ENCODE results near the gene MYL7. TPM values are rescaled to one million over a fixed set of nuclear protein-coding genes. Genes with fewer than 3 reads are reported as not detected.

MYL7 gene
- total RNA-seq, 2 donors from 2014 or later = not detected

DNA sequence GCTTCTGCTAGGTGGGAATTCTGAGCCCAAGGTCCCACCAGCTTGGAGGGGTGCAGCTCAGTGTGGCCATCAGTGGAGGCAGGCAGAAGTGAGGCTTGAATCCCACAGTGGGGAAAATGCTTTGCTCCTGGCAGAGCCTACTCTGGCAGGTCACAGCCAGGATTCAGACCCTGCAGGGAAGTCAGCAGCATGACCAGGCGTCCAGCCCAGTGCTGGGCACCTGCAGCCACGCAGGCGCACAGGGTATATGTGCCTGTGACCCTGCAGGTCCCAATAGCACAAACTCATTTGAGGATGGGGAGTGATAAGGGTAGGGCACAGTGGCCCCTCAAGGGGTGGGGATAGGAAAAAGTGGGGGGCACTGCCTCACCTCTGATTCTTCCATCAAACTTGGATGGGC is 45.4 kb downstream of the MYL7 start:
- Mint-ChIP-seq H3K36me3 (no peaks in the 10 kb centered on the region), H3K27me3 (peaks cover 0 to 6% of the 10 kb centered on the region in 2 donors), H3K27ac (no peak overlapping the region), H3K9me3 (no peaks in the 10 kb centered on the region), H3K4me3 (no peak overlapping the region), H3K4me1 (ENCODE audit: low read depth in 2 of 2) (peaks cover 0 to 4% of the 10 kb centered on the region in 2 donors)
- ATAC-seq = peak in 1 of 2 donors; percentile 31
- peak; percentile 47 for DNase-seq (ENCODE audit: low spot score)

GRCh38 chr7:44094883-44095592 is 46.1 kb downstream of the MYL7 start:
- ATAC-seq (no peak), DNase-seq (ENCODE audit: low spot score) (no peak)
- H3K4me1 Mint-ChIP-seq (ENCODE audit: low read depth in 2 of 2) = peaks cover 0 to 4% of the 10 kb centered on the region in 2 donors
- peaks cover 0 to 7% of the 10 kb centered on the region in 2 donors for H3K27me3 Mint-ChIP-seq
- H3K27ac Mint-ChIP-seq = no peak overlapping the region
- no peaks in the 10 kb centered on the region for H3K36me3 Mint-ChIP-seq
- H3K4me3 Mint-ChIP-seq = no peak overlapping the region
- H3K9me3 Mint-ChIP-seq = no peaks in the 10 kb centered on the region

GRCh38 chr7:44094365-44094764 is 46.8 kb downstream of the MYL7 start:
- H3K36me3 Mint-ChIP-seq = no peaks in the 10 kb centered on the region
- H3K9me3 Mint-ChIP-seq = no peaks in the 10 kb centered on the region
- no peak overlapping the region for H3K4me3 Mint-ChIP-seq
- H3K27ac Mint-ChIP-seq = no peak overlapping the region
- H3K27me3 Mint-ChIP-seq = peaks cover 0 to 7% of the 10 kb centered on the region in 2 donors
- ATAC-seq = no peak
- H3K4me1 Mint-ChIP-seq (ENCODE audit: low read depth in 2 of 2) = peaks cover 0 to 4% of the 10 kb centered on the region in 2 donors
- DNase-seq (ENCODE audit: low spot score) = no peak

DNA sequence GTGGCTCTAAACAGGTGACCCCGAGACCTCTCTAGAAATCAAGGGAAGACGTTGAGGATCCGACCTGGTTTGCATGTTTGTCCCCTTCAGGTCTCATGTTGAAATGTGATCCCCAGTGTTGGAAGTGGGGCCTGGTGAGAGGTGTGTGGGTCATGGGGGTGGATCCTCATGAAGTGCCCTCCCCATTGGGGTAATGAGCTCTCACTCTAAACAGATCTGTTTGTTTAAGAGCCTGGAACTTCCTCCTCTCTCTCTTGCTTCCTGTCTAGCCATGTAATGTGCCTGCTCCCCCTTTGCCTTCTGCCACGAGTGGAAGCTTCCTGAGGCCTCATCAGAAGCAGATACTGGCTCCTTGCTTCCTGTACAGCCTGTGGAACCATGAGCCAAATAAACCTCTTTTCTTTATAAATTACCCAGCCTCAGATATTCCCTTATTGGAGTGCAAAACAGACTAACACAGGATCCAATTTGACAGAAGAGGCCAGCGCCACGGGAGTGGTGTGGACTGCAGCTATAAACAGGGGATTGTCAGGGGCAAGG is 48.0 kb downstream of the MYL7 start:
- Mint-ChIP-seq H3K27ac (no peak overlapping the region), H3K27me3 (peaks cover 0 to 7% of the 10 kb centered on the region in 2 donors), H3K36me3 (no peaks in the 10 kb centered on the region), H3K4me3 (no peak overlapping the region), H3K9me3 (no peaks in the 10 kb centered on the region), H3K4me1 (ENCODE audit: low read depth in 2 of 2) (peaks cover 0 to 4% of the 10 kb centered on the region in 2 donors)
- peak; percentile 37 for DNase-seq (ENCODE audit: low spot score)
- no peak for ATAC-seq

Other genes starting within 250 kb of the MYL7 start
- 10 to 100 TPM; 29.4 TPM for gene URGCP, start 234.7 kb downstream of the MYL7 start, total RNA-seq
- 10 to 100 TPM; 10.8 to 11.2 TPM for gene UBE2D4, start 214.9 kb downstream of the MYL7 start, total RNA-seq
- gene SPDYE1, start 143.4 kb downstream of the MYL7 start, total RNA-seq = not detected
- 100 to 1,000 TPM; 173 to 202 TPM for gene DBNL, start 96.6 kb downstream of the MYL7 start, total RNA-seq
- not detected for gene PGAM2, start 75.8 kb downstream of the MYL7 start, total RNA-seq
- 10 to 100 TPM; 25.9 to 66.9 TPM for gene POLM, start 58.8 kb downstream of the MYL7 start, total RNA-seq
- gene AEBP1, start 37.0 kb downstream of the MYL7 start, total RNA-seq = 1 to 10 TPM; 1.0 to 2.4 TPM
- 100 to 1,000 TPM; 101 to 229 TPM for gene POLD2, start 17.8 kb downstream of the MYL7 start, total RNA-seq
- under 1 TPM in 1 of 2 donors, not detected in 1; 0.24 TPM for gene GCK, start 48.1 kb upstream of the MYL7 start, total RNA-seq
- 10 to 100 TPM; 93.1 to 99.3 TPM for gene YKT6, start 59.6 kb upstream of the MYL7 start, total RNA-seq
- gene CAMK2B, start 184.3 kb upstream of the MYL7 start, total RNA-seq = under 1 TPM in 1 of 2 donors, not detected in 1; 0.10 TPM